ENCODE data around the gene THOC7. TPM values are rescaled to one million over a fixed set of nuclear protein-coding genes. Genes with fewer than 3 reads are reported as not detected.

The THOC7 gene
- total RNA-seq, 4 donors from 2014 or later = 28.0 to 48.8 (median 40.1) TPM

DNA sequence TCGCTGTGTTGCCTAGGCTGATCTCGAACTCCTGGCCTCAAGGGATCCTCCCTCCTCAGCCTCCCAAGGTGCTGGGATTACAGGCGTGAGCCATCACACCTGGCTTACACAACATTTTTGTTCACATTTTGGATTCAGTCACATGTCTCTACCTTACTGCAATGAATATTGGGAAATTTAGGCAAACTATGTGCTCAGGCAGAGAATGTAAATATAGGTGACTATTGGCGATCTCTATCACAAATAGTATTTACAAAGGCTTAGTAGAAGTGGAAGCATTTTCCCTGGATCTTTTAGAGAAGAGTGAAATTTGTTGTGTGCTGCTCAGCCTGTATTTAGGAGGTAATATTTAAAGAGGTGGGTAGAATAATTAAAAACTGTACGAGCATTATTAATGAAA, 27.9 kb upstream of the THOC7 start:
- no peaks in the 10 kb centered on the region for H3K9me3 ChIP-seq
- no peaks in the 10 kb centered on the region for H3K36me3 ChIP-seq
- no peak overlapping the region for H3K27ac ChIP-seq
- H3K4me3 ChIP-seq = no peak overlapping the region
- peaks cover 7% of the 10 kb centered on the region for H3K4me1 ChIP-seq
- TF ChIP-seq EP300 (IDR thresholded peaks at IDR 0.05) (no peak), POLR2AphosphoS5 (IDR thresholded peaks at IDR 0.05) (no peak), POLR2A (IDR thresholded peaks at IDR 0.05) (no peak)
- TF ChIP-seq, protein P1, sequence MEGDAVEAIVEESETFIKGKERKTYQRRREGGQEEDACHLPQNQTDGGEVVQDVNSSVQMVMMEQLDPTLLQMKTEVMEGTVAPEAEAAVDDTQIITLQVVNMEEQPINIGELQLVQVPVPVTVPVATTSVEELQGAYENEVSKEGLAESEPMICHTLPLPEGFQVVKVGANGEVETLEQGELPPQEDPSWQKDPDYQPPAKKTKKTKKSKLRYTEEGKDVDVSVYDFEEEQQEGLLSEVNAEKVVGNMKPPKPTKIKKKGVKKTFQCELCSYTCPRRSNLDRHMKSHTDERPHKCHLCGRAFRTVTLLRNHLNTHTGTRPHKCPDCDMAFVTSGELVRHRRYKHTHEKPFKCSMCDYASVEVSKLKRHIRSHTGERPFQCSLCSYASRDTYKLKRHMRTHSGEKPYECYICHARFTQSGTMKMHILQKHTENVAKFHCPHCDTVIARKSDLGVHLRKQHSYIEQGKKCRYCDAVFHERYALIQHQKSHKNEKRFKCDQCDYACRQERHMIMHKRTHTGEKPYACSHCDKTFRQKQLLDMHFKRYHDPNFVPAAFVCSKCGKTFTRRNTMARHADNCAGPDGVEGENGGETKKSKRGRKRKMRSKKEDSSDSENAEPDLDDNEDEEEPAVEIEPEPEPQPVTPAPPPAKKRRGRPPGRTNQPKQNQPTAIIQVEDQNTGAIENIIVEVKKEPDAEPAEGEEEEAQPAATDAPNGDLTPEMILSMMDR (IDR thresholded peaks at IDR 0.05) = no peak
- DNase-seq (ENCODE audit: low spot score in 2 of 2) = no peak
- WGBS = 97% methylated on average over 5 of the region's 5 CpGs
- H3K27me3 ChIP-seq = no peaks in the 10 kb centered on the region

DNA sequence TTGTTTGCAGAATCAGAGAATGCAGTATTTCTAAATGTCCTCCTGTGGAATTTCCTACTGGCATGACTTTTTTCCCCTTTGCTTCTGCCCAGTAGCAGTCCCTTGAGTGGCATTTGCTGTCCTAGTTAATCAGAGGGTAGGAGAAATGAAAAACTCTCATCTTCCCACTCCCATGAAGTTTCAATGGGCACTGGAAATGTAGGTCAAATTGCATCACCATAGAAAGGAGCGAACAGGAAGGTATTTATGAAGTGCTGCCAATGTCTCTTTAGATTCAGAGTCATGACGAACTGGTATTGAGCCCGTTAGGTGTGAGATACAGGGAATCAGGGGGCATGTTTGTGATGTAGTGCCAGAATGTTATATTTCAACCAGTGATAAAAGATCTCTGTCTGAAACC, 23.3 kb upstream of the THOC7 start:
- H3K36me3 ChIP-seq = no peaks in the 10 kb centered on the region
- no peak for DNase-seq (ENCODE audit: low spot score in 2 of 2)
- no peak overlapping the region for H3K27ac ChIP-seq
- H3K27me3 ChIP-seq = no peaks in the 10 kb centered on the region
- H3K4me1 ChIP-seq = peaks cover 17% of the 10 kb centered on the region
- 42% methylated on average over 3 of the region's 3 CpGs for WGBS
- H3K4me3 ChIP-seq = no peak overlapping the region
- TF ChIP-seq POLR2AphosphoS5 (IDR thresholded peaks at IDR 0.05) = no peak
- no peak for TF ChIP-seq POLR2A (IDR thresholded peaks at IDR 0.05)
- no peak for TF ChIP-seq EP300 (IDR thresholded peaks at IDR 0.05)
- TF ChIP-seq, protein P1 (IDR thresholded peaks at IDR 0.05) = no peak
- H3K9me3 ChIP-seq = no peaks in the 10 kb centered on the region

DNA sequence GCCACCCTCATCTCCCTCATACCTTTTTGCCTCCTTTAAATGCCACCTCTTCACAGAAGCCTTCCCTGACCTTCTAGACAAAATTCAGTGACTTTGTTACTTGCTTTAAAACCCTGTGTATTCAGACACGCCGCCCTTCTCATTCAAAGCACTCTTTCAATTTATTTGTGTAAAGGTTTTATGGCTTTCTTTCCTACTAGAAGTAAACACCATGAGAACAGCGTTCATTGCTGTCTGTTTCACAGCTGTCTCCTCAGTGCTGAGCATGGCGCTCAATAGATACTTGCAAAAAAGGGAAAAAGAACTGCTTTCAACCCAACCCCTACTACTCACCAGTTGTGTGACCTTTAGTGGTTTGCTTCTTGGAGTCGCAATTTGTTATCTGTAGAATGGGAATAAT, 17.0 kb upstream of the THOC7 start:
- no peak overlapping the region for H3K4me3 ChIP-seq
- TF ChIP-seq POLR2AphosphoS5 (IDR thresholded peaks at IDR 0.05) = no peak
- H3K36me3 ChIP-seq = no peaks in the 10 kb centered on the region
- H3K27me3 ChIP-seq = no peaks in the 10 kb centered on the region
- 92% methylated on average over 5 of the region's 5 CpGs for WGBS
- no peaks in the 10 kb centered on the region for H3K9me3 ChIP-seq
- DNase-seq (ENCODE audit: low spot score in 2 of 2) = no peak
- no peak overlapping the region for H3K27ac ChIP-seq
- peaks cover 9% of the 10 kb centered on the region for H3K4me1 ChIP-seq

DNA sequence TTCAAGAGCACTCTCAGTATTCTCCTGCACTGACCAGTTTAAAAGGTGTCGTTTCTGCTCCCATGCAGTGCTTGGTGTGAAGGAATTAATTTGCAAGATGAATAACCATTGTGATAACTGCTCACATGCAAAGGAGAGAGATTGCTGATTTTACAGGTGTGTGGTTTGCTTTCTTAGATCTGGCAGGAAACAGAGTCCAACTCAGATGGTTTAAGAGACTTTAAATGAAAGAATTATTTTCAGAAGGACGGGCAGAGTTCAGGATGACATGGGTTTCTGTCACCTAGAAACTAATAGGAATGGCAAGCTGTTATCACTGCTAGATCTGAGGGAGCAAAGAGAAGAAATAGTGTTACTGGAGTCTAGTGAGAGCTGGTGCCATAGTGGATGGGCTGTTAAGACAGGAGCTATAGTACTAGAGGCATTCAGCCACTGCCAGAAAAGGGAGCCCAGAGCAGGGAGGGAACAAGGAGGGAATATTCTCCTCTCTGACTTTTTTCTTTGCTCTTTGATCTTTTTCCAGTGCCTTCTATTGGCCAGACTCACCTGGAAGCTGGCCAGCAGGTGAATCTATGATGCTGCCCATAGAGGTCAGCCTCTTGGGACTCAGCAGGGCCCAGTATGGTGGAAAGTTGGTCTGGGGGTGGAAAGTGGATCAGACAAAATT, 14.9 kb upstream of the THOC7 start:
- no peaks in the 10 kb centered on the region for H3K36me3 ChIP-seq
- H3K9me3 ChIP-seq = no peaks in the 10 kb centered on the region
- WGBS = 71% methylated on average over 2 of the region's 2 CpGs
- DNase-seq (ENCODE audit: low spot score in 2 of 2) = no peak
- H3K4me3 ChIP-seq = no peak overlapping the region
- H3K27me3 ChIP-seq = no peaks in the 10 kb centered on the region
- H3K27ac ChIP-seq = no peak overlapping the region
- TF ChIP-seq, protein P1 (IDR thresholded peaks at IDR 0.05) = no peak
- TF ChIP-seq POLR2A (IDR thresholded peaks at IDR 0.05) = no peak
- TF ChIP-seq EP300 (IDR thresholded peaks at IDR 0.05) = no peak
- no peak for TF ChIP-seq POLR2AphosphoS5 (IDR thresholded peaks at IDR 0.05)
- peaks cover 10% of the 10 kb centered on the region for H3K4me1 ChIP-seq

DNA sequence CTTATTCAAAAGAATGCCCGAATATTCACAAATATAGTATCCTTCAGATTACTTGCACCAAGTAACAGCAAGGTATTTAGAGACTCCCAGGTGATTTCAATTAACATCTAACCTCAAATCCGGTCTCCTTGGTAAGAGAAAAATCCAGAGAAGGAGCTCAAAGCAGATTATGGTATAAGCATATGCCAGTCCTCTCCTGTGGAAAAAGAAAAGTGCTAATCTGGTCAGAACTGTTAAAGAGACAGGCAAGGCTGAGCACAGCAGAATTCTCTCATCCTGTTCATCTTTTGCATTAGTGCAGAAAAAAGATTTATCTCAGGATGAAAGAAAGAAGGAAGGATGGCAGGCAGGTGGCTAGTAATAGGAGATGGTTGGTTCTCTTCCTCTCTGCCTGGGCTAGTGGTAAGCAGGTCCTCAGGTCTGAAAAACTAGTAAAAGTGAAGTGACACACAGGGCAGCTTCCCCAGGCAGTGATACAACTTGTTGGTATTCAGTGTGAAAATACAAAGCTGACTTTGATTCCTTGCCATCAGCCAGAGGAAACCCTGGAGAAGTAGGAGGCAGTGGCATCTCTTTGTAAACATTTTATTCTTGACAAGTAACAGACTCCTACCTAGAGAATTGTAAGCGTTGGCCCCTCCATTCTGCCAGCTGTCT, 14.3 kb upstream of the THOC7 start:
- Histone ChIP-seq H3K4me3 (no peak overlapping the region), H3K27me3 (no peaks in the 10 kb centered on the region), H3K36me3 (no peaks in the 10 kb centered on the region), H3K4me1 (peaks cover 10% of the 10 kb centered on the region), H3K27ac (no peak overlapping the region), H3K9me3 (no peaks in the 10 kb centered on the region)
- no peak for DNase-seq (ENCODE audit: low spot score in 2 of 2)
- TF ChIP-seq, protein P1 (IDR thresholded peaks at IDR 0.05) = no peak
- TF ChIP-seq EP300 (IDR thresholded peaks at IDR 0.05) = no peak
- no peak for TF ChIP-seq POLR2A (IDR thresholded peaks at IDR 0.05)
- no peak for TF ChIP-seq POLR2AphosphoS5 (IDR thresholded peaks at IDR 0.05)
- 84% methylated on average over 3 of the region's 3 CpGs for WGBS

Data from suprapubic skin (tissue), 4 donors.